ENCODE measurements around the gene SEZ6L.

DNA sequence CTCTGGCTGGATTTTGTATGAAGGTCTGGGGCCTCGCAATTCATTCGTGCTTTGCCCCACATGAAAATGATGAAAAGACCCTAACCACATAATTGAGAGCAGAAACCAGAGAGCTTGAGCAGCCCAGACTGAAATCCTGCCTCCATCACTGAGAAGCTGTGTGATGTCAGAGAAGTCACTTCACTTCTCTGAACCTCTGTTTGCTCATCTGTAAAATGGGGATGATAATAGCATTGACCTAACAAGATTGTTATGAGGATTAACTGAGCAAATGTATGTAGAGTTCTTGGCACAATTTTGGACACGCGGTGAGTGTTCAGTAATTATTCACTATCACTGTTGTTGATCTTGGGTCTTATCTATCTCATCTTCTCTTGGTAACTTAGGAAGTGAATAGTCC lies 203.6 kb downstream of the SEZ6L start:
- TF ChIP-seq, protein P1, sequence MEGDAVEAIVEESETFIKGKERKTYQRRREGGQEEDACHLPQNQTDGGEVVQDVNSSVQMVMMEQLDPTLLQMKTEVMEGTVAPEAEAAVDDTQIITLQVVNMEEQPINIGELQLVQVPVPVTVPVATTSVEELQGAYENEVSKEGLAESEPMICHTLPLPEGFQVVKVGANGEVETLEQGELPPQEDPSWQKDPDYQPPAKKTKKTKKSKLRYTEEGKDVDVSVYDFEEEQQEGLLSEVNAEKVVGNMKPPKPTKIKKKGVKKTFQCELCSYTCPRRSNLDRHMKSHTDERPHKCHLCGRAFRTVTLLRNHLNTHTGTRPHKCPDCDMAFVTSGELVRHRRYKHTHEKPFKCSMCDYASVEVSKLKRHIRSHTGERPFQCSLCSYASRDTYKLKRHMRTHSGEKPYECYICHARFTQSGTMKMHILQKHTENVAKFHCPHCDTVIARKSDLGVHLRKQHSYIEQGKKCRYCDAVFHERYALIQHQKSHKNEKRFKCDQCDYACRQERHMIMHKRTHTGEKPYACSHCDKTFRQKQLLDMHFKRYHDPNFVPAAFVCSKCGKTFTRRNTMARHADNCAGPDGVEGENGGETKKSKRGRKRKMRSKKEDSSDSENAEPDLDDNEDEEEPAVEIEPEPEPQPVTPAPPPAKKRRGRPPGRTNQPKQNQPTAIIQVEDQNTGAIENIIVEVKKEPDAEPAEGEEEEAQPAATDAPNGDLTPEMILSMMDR (IDR thresholded peaks at IDR 0.05; ENCODE audit: poor library complexity): no peak
- no peak for TF ChIP-seq EZH2phosphoT487 (IDR thresholded peaks at IDR 0.05; ENCODE audit: low read depth, severe bottlenecking, unreplicated experiment)

Data from hepatocyte (in vitro differentiated cells).